T1000 (cell line): ENCODE measurements around the gene SEMA5A.
A peak's percentile ranks its signal among the peaks of the same experiment; 100 is the strongest.

Source experiments
- DNase-seq: peaks from one replicate; lab custom pipeline; 2025; ENCODE audit warnings: mixed read lengths; lab: John Stamatoyannopoulos, UW

SEMA5A gene, protein sequence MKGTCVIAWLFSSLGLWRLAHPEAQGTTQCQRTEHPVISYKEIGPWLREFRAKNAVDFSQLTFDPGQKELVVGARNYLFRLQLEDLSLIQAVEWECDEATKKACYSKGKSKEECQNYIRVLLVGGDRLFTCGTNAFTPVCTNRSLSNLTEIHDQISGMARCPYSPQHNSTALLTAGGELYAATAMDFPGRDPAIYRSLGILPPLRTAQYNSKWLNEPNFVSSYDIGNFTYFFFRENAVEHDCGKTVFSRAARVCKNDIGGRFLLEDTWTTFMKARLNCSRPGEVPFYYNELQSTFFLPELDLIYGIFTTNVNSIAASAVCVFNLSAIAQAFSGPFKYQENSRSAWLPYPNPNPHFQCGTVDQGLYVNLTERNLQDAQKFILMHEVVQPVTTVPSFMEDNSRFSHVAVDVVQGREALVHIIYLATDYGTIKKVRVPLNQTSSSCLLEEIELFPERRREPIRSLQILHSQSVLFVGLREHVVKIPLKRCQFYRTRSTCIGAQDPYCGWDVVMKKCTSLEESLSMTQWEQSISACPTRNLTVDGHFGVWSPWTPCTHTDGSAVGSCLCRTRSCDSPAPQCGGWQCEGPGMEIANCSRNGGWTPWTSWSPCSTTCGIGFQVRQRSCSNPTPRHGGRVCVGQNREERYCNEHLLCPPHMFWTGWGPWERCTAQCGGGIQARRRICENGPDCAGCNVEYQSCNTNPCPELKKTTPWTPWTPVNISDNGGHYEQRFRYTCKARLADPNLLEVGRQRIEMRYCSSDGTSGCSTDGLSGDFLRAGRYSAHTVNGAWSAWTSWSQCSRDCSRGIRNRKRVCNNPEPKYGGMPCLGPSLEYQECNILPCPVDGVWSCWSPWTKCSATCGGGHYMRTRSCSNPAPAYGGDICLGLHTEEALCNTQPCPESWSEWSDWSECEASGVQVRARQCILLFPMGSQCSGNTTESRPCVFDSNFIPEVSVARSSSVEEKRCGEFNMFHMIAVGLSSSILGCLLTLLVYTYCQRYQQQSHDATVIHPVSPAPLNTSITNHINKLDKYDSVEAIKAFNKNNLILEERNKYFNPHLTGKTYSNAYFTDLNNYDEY

DNA sequence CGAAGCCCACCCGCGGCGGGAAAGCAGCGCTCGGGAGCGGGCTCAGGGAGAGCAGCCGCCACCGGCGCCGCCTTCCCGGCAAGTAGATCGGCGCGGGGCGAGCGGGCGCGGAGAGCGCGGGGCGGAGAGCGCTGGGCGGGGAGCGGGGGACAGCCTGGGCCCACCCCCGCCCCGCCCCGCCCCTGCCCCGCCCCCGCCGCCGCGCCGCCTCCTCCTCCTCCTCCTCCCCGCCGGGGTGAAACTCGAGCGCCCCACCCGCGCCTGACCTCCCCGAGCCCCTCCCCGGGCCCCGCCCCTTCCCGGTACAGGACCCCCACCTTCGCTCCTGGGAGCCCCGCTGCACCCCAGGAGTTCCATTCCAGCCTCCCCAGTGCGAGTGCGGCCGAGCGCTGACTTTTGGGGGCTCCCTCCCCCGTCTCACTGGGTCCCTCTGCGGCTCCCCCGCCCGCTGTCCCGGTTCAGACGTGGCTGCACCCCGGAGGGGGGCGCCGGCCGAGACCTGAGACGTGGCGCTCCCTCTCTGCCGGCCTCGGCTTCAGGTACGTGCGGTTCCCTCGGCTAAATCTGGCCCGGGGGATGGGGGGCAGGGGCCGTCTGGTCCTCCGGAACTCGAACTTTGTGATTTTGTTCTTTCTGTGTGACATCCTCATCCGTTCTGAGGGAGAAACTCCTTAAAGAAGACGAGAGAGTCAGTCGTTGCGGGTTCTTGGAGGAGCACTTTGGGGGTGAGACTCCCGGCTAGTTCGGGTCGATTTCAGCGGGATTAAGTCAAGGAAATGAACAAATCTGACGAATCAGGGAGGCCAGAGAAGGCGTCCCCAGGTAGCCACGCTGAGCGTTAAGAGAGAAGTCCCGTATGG, at the start of gene SEMA5A:
TSS of gene SEMA5A (minus strand) at position 84 of the 860 bp plus-strand sequence. CDS start 166,129 bp downstream, outside the sequence.
- peak; percentile 62 for DNase-seq

GRCh38 chr5:9594913-9595312, 49.0 kb upstream of the SEMA5A start:
- DNase-seq = no peak

GRCh38 chr5:9589049-9589835, 43.4 kb upstream of the SEMA5A start:
- DNase-seq = no peak

GRCh38 chr5:9588254-9588653, 42.4 kb upstream of the SEMA5A start:
- DNase-seq = no peak

GRCh38 chr5:9587135-9587534, 41.3 kb upstream of the SEMA5A start:
- no peak for DNase-seq

DNA sequence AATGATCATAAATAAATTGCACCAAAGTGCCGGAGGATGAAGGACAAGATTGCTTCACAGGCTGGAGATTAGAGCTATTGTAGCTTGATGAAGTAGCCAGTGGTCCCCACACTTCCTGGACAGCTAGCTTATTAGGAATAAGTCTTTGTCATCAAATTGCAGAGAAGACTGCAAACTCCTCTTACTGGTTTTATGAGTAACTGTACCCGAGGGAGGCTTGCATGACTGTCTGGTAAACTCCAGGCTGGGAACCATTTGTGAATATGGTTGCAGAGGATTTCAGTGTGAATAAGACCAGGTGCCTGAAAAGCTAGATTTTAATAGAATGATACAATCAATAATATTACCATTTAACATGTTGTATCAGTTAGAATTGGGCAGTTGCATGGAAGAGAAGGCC, 36.5 kb upstream of the SEMA5A start:
- no peak for DNase-seq

- no peak for DNase-seq
Measured at GRCh38 chr5:9573796-9574195, 27.9 kb upstream of the SEMA5A start.

GRCh38 chr5:9572246-9572645, 26.4 kb upstream of the SEMA5A start:
- no peak for DNase-seq

DNA sequence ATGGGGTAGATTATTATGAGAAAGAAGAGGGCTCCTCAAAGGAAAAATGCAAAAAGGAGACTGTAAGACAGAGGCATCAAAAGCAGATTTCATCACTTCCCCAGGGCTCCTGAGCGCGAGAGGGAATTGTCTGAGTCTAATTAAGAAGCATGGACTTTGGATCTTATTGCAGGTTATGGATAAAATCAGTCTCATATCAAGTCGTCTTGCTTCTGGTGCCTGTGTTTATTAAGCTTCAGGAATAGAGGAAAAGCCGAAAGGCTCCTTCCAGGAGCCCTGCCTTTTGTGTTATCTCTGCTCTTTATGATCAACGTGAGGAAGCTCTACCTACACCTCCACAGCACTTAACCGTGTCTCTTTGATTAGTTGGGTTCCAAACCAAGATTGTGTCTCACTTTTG, 25.0 kb upstream of the SEMA5A start:
- no peak for DNase-seq

GRCh38 chr5:9567039-9567438, 21.2 kb upstream of the SEMA5A start:
- no peak for DNase-seq

- no peak for DNase-seq
Measured at GRCh38 chr5:9564752-9565151, 18.9 kb upstream of the SEMA5A start.

DNA sequence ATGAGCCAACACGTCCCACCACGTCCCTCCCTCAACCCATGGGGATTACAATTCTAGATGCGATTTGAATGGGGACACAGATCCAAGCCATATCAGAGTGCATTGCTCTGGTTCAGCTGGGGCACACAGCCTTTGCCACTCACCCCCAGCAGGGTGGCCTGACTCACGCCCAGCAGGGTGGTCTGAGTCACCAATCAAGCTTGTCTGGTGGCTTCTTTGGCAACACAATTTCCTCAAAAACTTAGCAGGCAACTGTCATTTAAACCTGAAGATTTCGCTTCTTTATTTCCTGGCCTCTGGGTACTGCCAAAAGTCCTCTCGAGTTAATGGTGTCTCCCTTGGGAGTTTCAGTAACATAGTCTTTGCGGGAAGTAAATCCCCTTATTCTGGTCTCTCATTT, 16.3 kb upstream of the SEMA5A start:
- peak; percentile 37 for DNase-seq

- no peak for DNase-seq
Measured at GRCh38 chr5:9559965-9560364, 14.1 kb upstream of the SEMA5A start.

GRCh38 chr5:9558319-9558965, 12.6 kb upstream of the SEMA5A start:
- no peak for DNase-seq

- no peak for DNase-seq
Measured at GRCh38 chr5:9557696-9558095, 11.8 kb upstream of the SEMA5A start.

GRCh38 chr5:9555961-9556360, 10.1 kb upstream of the SEMA5A start:
- DNase-seq = no peak

DNA sequence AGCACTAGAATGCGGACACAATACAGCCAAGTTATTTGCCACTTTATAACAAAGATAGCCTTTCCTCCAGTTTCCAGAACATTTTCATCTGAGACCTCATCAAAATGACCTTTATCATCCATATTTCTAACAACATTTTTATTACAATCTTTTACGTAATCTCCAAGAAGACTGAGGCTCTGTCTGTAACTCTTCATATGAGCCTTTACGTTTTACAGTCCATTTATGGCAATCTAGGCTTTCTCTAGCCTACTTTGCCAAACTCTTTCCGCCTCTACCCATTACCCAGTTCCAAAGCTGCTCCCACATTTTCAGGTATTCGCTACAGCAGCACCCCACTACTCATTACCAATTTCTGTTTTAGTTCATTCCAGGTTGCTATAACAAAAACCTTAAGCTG, 8.2 kb upstream of the SEMA5A start:
- no peak for DNase-seq

- no peak for DNase-seq
Measured at GRCh38 chr5:9553561-9553960, 7.7 kb upstream of the SEMA5A start.

GRCh38 chr5:9551567-9552537, 6.0 kb upstream of the SEMA5A start:
- DNase-seq = no peak
